ENCODE data around the gene CD74. TPM values are rescaled to one million over a fixed set of nuclear protein-coding genes. Genes with fewer than 3 reads are reported as not detected.
"Not testable (repeated sequence)": the region's sequence is repeated elsewhere in the genome, so short reads cannot be mapped to it uniquely, and the experiment has no call there.

Gene CD74
- total RNA-seq, 1 donor from 2014 or later = 251 TPM

GRCh38 chr5:150422075-150422474, 9.4 kb upstream of the CD74 start:
- Histone ChIP-seq H3K36me3 (no peaks in the 10 kb centered on the region), H3K27ac (replicated peaks) (no peak overlapping the region), H3K27me3 (ENCODE audit: low read depth) (no peaks in the 10 kb centered on the region), H3K4me1 (no peaks in the 10 kb centered on the region), H3K9me3 (replicated peaks) (no peaks in the 10 kb centered on the region), H3K4me3 (no peak overlapping the region)
- no peak for TF ChIP-seq CTCF (IDR thresholded peaks at IDR 0.05; ENCODE audit: borderline replicate concordance)
- DNase-seq = no peak
- intact Hi-C loops (cut with micrococcal nuclease) = no loop called here

GRCh38 chr5:150419630-150420270, 7.0 kb upstream of the CD74 start:
- intact Hi-C loops (cut with micrococcal nuclease) = no loop called here
- Histone ChIP-seq H3K4me3 (no peak overlapping the region), H3K36me3 (no peaks in the 10 kb centered on the region), H3K27ac (replicated peaks) (no peak overlapping the region), H3K27me3 (ENCODE audit: low read depth) (no peaks in the 10 kb centered on the region), H3K9me3 (replicated peaks) (no peaks in the 10 kb centered on the region), H3K4me1 (no peaks in the 10 kb centered on the region)
- DNase-seq = no peak
- no peak for TF ChIP-seq CTCF (IDR thresholded peaks at IDR 0.05; ENCODE audit: borderline replicate concordance)

- H3K9me3 ChIP-seq (replicated peaks); H3K4me3 ChIP-seq; DNase-seq; H3K36me3 ChIP-seq; intact Hi-C loops (cut with micrococcal nuclease); H3K27me3 ChIP-seq (ENCODE audit: low read depth): not testable (repeated sequence)
- peak overlapping the region; percentile 89 for H3K27ac ChIP-seq (replicated peaks)
- peaks cover 41% of the 10 kb centered on the region for H3K4me1 ChIP-seq
These were observed 1.4 kb upstream of the CD74 start for GRCh38 chr5:150413902-150414790.

- intact Hi-C loops (cut with micrococcal nuclease) = no loop called here
- Histone ChIP-seq H3K36me3 (no peaks in the 10 kb centered on the region), H3K9me3 (replicated peaks) (no peaks in the 10 kb centered on the region), H3K4me3 (peak overlapping the region; percentile 68), H3K4me1 (peaks cover 49% of the 10 kb centered on the region), H3K27ac (replicated peaks) (peak overlapping the region; percentile 89), H3K27me3 (ENCODE audit: low read depth) (no peaks in the 10 kb centered on the region)
- DNase-seq = no peak
- no peak for TF ChIP-seq CTCF (IDR thresholded peaks at IDR 0.05; ENCODE audit: borderline replicate concordance)
These were observed 629 bp upstream of the CD74 start for GRCh38 chr5:150413176-150413901.

- peak; percentile 53 for DNase-seq
- peak overlapping the region; percentile 89 for H3K27ac ChIP-seq (replicated peaks)
- H3K9me3 ChIP-seq (replicated peaks) = no peaks in the 10 kb centered on the region
- H3K4me1 ChIP-seq = peaks cover 65% of the 10 kb centered on the region
- TF ChIP-seq CTCF (IDR thresholded peaks at IDR 0.05; ENCODE audit: borderline replicate concordance) = no peak
- H3K27me3 ChIP-seq (ENCODE audit: low read depth) = no peaks in the 10 kb centered on the region
- peak overlapping the region; percentile 68 for H3K4me3 ChIP-seq
- intact Hi-C loops (cut with micrococcal nuclease) = no loop called here
- H3K36me3 ChIP-seq = no peaks in the 10 kb centered on the region
These were observed 1.3 kb downstream of the CD74 start for GRCh38 chr5:150411245-150411979.
